Astrocyte (in vitro differentiated cells and primary cell): ENCODE data around the gene ATXN1. TPM values are rescaled to one million over a fixed set of nuclear protein-coding genes. Genes with fewer than 3 reads are reported as not detected.

ENCODE experiments used
- DNase-seq: peaks from one replicate; pipeline ENCODE4 v3.0.0-alpha.2; 2010; ENCODE audit warnings: low read depth
- FAIRE-seq: peaks from 2 replicates; lab custom pipeline; 2011; peaks lifted over from hg19 to GRCh38; lab: Jason Lieb, UNC
- H2AFZ ChIP-seq: 2 replicates; pipeline ENCODE4 v1.6.0; 2012; ENCODE audit warnings: low read depth, low read length, inconsistent platforms
- H3K27ac ChIP-seq: 2 replicates; pipeline ENCODE4 v1.5.1; 2011; ENCODE audit warnings: low read depth, low read length, inconsistent platforms
- H3K27me3 ChIP-seq: 2 replicates; pipeline ENCODE4 v1.6.0; 2011; ENCODE audit warnings: low read length, inconsistent platforms; ENCODE audit not compliant: insufficient read depth
- H3K36me3 ChIP-seq: 2 replicates; pipeline ENCODE4 v1.5.1; 2011; ENCODE audit warnings: low read length, inconsistent platforms; ENCODE audit not compliant: insufficient read depth
- H3K4me1 ChIP-seq: 2 replicates; pipeline ENCODE4 v1.5.1; 2011; ENCODE audit warnings: low read length, inconsistent platforms; ENCODE audit not compliant: insufficient read depth
- H3K4me2 ChIP-seq: 2 replicates; pipeline ENCODE4 v1.6.0; 2012; ENCODE audit warnings: low read length, inconsistent platforms
- H3K4me3 ChIP-seq: 2 replicates; pipeline ENCODE4 v1.5.1; 2011; ENCODE audit warnings: low read depth, mild to moderate bottlenecking, low read length, inconsistent platforms; ENCODE audit not compliant: insufficient read depth
- H3K79me2 ChIP-seq: 2 replicates; pipeline ENCODE4 v1.6.0; 2012; ENCODE audit warnings: mild to moderate bottlenecking, low read length, inconsistent platforms; ENCODE audit not compliant: insufficient read depth
- H3K9ac ChIP-seq: 2 replicates; pipeline ENCODE4 v1.6.0; 2012; ENCODE audit warnings: mild to moderate bottlenecking, low read length, inconsistent platforms
- H3K9me3 ChIP-seq: 2 replicates; pipeline ENCODE4 v1.5.1; 2012; ENCODE audit warnings: low read depth, mild to moderate bottlenecking, low read length, inconsistent platforms; ENCODE audit not compliant: insufficient read depth
- H4K20me1 ChIP-seq: 2 replicates; pipeline ENCODE4 v1.6.0; 2012; ENCODE audit warnings: low read length, inconsistent platforms; ENCODE audit not compliant: insufficient read depth
- H3K27ac Mint-ChIP-seq: one replicate; pipeline ENCODE4 v1.8.0; 2021; ENCODE audit warnings: mild to moderate bottlenecking, mixed read lengths; ENCODE audit not compliant: unreplicated experiment
- H3K27me3 Mint-ChIP-seq: one replicate; pipeline ENCODE4 v1.8.0; 2021; ENCODE audit warnings: low read depth, mixed read lengths; ENCODE audit not compliant: unreplicated experiment
- H3K36me3 Mint-ChIP-seq: one replicate; pipeline ENCODE4 v1.8.0; 2021; ENCODE audit warnings: low read depth, mixed read lengths; ENCODE audit not compliant: unreplicated experiment
- H3K4me1 Mint-ChIP-seq: one replicate; pipeline ENCODE4 v1.8.0; 2021; ENCODE audit warnings: low read depth, mixed read lengths; ENCODE audit not compliant: unreplicated experiment
- H3K4me3 Mint-ChIP-seq: one replicate; pipeline ENCODE4 v1.8.0; 2021; ENCODE audit warnings: mild to moderate bottlenecking, moderate library complexity, mixed read lengths; ENCODE audit not compliant: unreplicated experiment
- H3K9me3 Mint-ChIP-seq: one replicate; pipeline ENCODE4 v1.8.0; 2021; ENCODE audit warnings: mild to moderate bottlenecking, mixed read lengths; ENCODE audit not compliant: unreplicated experiment
- CTCF ChIP-seq: IDR thresholded peaks from 2 replicates; pipeline ENCODE4 v1.5.1; 2011; ENCODE audit warnings: low read depth, mild to moderate bottlenecking, inconsistent platforms, low read length, moderate library complexity; ENCODE audit not compliant: insufficient read depth
- EZH2 ChIP-seq: IDR thresholded peaks from 2 replicates; pipeline ENCODE4 v1.6.1; 2012; ENCODE audit warnings: mild to moderate bottlenecking, low read length, inconsistent platforms; ENCODE audit not compliant: insufficient read depth
- total RNA-seq: library from RNA; stranded (reverse); gene quantifications from 2 replicates; pipeline ENCODE4 v1.2.1, GENCODE V29; 2021

ATXN1 gene
- total RNA-seq, 1 donor from 2014 or later, result 70.9 TPM

GRCh38 chr6:16432075-16433032, 328.9 kb downstream of the ATXN1 start:
- no peak overlapping the region for H3K4me3 ChIP-seq
- H2AFZ ChIP-seq, result no peak overlapping the region
- Mint-ChIP-seq H3K27ac (no peak overlapping the region), H3K4me1 (peaks cover 10% of the 10 kb centered on the region), H3K9me3 (peaks cover 4% of the 10 kb centered on the region), H3K4me3 (no peak overlapping the region), H3K27me3 (no peaks in the 10 kb centered on the region), H3K36me3 (peaks cover 25% of the 10 kb centered on the region)
- TF ChIP-seq CTCF (no peak), EZH2 (no peak)
- no peak overlapping the region for H3K9ac ChIP-seq
- H3K9me3 ChIP-seq, result no peaks in the 10 kb centered on the region
- peak; percentile 62 for DNase-seq
- H3K4me2 ChIP-seq, result no peak overlapping the region
- H3K36me3 ChIP-seq, result peaks cover 2% of the 10 kb centered on the region
- peaks cover 3% of the 10 kb centered on the region for H3K4me1 ChIP-seq
- H3K27me3 ChIP-seq, result no peaks in the 10 kb centered on the region
- H3K79me2 ChIP-seq, result peaks cover 5% of the 10 kb centered on the region
- H4K20me1 ChIP-seq, result peaks cover 28% of the 10 kb centered on the region
- FAIRE-seq, result no peak
- H3K27ac ChIP-seq, result no peak overlapping the region

- H3K4me3 Mint-ChIP-seq, result no peak overlapping the region
- TF ChIP-seq CTCF, result no peak
- no peak for TF ChIP-seq EZH2
- FAIRE-seq (no peak), DNase-seq (no peak)
- Histone ChIP-seq H3K9me3 (no peaks in the 10 kb centered on the region), H3K9ac (no peak overlapping the region), H3K36me3 (peaks cover 7% of the 10 kb centered on the region), H3K79me2 (peaks cover 5% of the 10 kb centered on the region), H3K4me3 (no peak overlapping the region), H2AFZ (no peak overlapping the region), H3K4me1 (peaks cover 3% of the 10 kb centered on the region), H4K20me1 (peaks cover 38% of the 10 kb centered on the region), H3K4me2 (no peak overlapping the region), H3K27me3 (no peaks in the 10 kb centered on the region), H3K27ac (no peak overlapping the region)
- H3K27ac Mint-ChIP-seq, result no peak overlapping the region
- H3K9me3 Mint-ChIP-seq, result no peaks in the 10 kb centered on the region
- peaks cover 17% of the 10 kb centered on the region for H3K36me3 Mint-ChIP-seq
- peaks cover 5% of the 10 kb centered on the region for H3K4me1 Mint-ChIP-seq
- no peaks in the 10 kb centered on the region for H3K27me3 Mint-ChIP-seq
Measured at GRCh38 chr6:16431106-16431505, 330.2 kb downstream of the ATXN1 start.
